Vagina (tissue), 2 donors: ENCODE data around the gene SPSB2.

Source experiments
- POLR2A ChIP-seq, 2 donors: fragments of 450-650 bp; IDR thresholded peaks; one replicate each; pipeline ENCODE4 v1.6.1; 2017; ENCODE audit warnings: antibody characterized with exemption in 2 of 2, mild to moderate bottlenecking in 2 of 2, moderate library complexity in 2 of 2
- POLR2AphosphoS5 ChIP-seq, 2 donors: sonication (generic); formaldehyde crosslinking; IDR thresholded peaks; one replicate each; pipeline ENCODE4 v1.9.0; 2017; ENCODE audit warnings: antibody characterized with exemption in 2 of 2, mild to moderate bottlenecking in 2 of 2, low read depth in 1 of 2; ENCODE audit not compliant: insufficient read depth in 1 of 2

DNA sequence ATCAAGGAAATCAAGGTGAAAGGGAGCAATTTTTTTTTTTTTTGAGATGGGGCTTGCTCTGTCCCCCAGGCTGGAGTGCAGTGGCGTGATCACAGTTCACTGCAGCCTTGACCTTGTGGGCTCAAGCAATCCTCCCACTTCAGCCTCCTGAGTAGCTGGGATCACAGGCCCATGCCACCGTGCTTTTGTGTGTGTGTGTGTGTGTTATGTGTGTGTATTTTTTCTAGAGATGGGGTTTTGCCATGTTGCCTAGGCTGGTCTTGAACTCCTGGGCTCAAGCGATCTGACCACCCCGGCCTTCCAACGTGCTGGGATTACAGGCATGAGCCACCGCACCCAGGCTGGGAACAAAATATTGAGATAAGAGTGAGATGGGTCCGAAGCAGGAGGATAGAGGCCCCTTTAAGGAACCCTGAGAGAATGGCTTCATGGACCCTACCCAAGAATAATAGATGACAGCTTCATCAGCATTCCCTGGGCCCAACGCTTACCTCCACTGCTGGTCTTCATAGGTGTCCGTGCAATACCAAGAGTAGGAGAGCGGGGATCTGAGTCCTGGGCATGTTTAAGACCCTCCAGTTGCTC is 23.0 kb downstream of the SPSB2 start:
- TF ChIP-seq POLR2AphosphoS5 (IDR thresholded peaks at IDR 0.05; ENCODE audit: insufficient read depth in 1 of 2, low read depth in 1 of 2) (no peak), POLR2A (IDR thresholded peaks at IDR 0.05) (no peak)
